CD4-positive, alpha-beta T cell treated with Interleukin-4 for 4 hours (primary cell): ENCODE data around the gene FLT3LG.

Experiments used
- DNase-seq: peaks from one replicate; pipeline ENCODE4 v3.0.0-alpha.2; 2020

The FLT3LG gene, protein sequence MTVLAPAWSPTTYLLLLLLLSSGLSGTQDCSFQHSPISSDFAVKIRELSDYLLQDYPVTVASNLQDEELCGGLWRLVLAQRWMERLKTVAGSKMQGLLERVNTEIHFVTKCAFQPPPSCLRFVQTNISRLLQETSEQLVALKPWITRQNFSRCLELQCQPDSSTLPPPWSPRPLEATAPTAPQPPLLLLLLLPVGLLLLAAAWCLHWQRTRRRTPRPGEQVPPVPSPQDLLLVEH

DNA sequence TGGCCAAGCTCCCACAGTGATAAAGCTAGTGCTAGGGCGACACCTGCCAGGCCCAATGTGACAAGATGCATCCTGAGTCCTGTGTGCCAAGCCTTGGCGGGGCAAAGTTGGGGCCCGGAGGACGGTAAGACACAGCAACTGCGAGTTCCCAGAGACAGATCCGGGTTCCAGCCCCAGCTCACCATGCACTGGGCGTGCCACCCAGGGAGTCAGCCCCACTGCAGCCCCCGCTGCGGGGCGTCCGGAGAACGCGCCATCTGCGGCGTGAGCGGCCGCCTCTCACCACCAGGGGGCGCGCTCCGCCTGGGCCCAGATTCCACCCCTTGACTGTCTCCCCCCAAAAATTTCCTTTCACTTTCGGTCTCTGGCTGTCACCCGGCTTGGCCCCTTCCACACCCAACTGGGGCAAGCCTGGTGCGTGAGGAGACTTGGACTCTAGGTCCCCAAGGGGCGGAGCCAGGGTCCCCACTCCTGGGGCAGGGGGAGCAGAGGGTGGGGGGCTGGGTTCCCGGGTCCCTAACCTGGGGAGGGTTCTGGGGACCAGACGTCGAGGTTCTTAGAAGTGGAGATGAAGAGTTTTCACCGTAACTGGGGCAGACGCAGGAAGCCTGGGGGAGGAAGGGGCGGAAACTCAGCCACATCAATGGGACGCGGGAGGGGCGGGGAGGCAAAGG, at the start of gene FLT3LG:
TSS of gene FLT3LG (plus strand) at position 348 of the 674 bp plus-strand sequence. CDS start 425 bp downstream, outside the sequence.
- peak; percentile 98 for DNase-seq

DNA sequence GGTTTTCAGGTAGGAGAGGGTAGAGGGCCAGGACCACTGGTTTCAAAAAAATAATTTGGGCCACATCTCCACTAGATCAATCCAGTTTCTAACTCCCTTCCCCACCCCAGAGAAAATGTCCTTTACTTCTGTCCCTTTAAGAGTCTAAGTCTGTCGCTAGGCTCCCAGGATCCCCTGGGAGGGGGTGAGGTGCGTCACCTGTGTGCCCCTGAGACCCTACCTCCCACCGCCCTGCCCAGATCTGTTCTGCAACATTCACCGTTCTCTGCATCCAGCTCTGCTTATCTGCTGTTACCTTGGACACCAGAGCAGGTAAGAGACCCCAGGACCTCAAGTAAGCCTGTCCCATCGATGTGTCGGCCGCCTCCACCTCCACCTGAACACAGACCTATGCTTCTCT, 48.8 kb upstream of the FLT3LG start, which contains the start of gene GFY:
TSS of gene GFY (plus strand) at position 211 of the 400 bp plus-strand sequence. CDS start 1,043 bp downstream, outside the sequence.
- DNase-seq = no peak

DNA sequence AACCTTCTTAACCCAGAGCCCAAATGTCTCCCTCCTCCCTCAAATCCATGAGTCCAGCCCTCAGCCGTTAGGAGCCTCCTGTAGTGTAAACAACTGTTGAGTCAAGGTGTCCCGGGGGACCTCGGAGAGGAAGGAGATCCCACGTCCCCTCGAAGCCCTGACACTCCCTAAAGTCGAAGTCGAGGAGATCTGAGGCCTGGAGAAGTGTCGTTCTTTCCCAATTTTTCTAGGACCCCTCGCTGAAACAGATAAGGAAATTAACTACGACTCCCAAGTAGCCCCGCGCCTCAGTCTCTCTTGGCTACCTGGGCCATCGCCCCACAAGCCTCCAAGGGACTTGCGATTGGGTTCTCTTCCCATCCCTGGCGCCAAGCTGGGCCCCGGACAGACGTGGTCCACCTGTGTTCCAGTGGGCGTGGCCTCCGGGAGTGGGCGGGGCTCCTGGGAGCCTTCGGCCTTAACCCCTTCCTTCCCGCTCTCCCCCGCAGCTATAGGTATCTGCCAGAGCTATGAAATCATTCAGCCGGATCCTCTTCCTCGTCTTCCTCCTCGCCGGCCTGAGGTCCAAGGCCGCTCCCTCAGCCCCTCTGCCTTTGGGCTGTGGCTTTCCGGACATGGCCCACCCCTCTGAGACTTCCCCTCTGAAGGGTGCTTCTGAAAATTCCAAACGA, 48.0 kb upstream of the FLT3LG start:
- no peak for DNase-seq

DNA sequence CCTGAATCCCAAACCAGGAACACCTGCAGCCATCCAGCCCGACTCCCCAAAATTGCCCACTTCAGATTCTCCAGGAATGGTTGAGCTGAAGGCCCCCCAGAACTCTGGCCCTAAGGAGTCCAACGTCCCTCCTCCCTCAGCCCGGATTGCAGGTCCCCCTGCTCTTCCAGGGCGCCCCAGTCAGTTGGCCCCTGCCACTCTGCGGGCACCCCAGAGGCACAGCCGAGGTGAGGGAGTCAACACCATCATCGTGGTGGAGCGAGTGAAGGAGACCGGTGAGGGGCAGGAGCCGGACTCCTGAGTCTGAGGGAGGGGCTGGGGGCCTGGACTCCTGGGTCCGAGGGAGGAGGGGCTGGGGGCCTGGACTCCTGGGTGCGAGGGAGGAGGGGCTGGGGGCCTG, 46.7 kb upstream of the FLT3LG start:
- no peak for DNase-seq

DNA sequence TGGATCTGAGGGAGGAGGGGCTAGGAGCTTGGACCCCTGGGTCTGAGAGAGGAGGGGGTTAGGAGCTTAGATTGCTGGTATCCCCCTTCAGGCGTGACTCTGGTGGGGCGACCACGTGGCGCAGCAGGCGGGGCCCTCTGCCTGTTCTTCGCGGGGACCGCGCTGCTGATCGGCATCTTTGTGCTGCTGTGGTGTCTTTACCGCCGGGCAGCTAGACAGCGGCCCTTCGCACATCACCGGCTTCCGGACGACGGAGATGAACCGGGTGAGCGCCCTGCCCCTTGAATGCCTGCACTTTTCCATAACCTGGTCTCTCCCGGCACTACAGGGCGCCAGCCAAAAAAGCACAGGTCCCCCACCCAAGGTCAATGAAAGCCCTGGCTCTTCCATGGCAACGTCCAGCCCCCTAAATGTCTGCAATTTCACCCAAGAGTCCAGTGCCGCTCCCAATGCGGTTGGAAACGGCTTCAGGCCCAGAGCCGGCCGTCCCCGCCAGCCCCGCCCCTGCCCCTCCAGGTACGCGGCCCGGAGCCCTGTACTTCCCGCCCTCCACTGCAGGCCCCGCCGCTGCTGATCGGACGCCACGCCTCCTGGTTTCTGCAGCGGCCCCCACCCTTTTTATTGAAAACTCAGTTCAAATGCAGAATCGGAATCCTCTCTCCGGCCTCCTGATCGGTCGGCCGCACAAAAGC, 46.0 kb upstream of the FLT3LG start:
- no peak for DNase-seq

DNA sequence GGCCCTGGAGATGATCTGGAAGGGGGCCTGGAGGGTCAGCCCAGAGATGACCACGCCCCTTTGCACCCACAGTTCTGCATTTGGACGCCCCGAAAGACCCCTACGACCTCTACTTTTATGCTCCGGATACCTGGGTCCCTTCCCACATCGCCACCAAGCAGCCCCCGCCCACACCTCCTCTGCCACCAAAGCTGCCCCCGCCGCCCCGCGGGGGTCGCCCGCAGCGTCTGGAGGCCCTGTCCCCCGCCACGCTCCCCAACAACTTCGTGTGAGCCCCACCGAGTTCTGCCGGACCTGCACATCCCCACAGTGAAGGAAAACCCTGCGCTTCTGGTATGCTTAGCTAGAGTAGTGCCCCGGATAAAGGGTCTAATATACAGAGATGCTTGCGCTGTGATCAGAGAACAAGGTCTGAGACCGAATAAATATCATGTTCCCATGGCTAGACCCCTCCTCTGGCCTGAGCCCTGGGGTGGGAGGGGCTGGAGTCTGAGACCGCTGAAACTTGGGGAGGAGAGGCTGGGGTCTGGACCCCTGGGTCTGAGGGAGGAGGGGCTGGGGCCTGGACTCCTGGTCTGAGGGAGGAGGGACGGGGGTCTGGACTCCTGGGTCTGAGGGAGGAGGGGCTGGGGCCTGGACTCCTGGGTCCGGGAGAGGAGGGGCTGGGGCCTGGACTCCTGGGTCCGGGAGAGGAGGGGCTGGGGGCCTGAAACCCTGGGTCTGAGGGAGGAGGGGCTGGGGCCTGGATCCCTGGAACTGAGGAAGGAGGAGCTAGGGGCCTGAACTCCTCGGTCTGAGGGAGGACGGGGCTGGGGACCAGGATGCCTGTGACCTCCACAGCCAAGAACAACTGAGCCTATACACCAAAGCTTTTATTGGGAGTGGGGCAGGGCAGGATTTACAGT, 45.2 kb upstream of the FLT3LG start:
- DNase-seq = no peak

DNA sequence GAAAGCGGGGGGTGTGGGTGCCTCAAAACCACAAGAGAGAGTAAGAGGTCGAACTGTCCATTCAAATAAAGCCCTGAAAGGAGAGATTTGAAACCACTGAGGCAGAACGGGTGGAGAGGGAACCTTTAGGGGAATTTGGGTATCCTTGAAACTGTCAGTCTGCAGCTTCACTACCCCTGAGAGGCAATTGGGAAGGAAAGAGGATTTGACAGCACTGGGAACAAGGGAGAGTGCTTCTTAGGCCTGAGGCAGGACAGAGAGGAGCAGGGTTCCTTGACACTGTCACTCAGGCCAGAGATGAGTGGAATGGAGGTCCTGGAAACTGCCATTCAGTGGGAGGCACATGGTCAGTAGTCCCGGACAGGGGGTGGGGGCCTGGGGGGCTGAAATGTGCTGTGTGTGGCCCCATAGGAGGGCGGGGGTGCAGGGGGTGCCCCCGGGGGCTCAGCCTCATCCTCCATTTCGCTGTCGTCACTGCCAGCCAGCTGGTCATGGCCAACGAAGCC, 43.8 kb upstream of the FLT3LG start:
- DNase-seq = no peak

DNA sequence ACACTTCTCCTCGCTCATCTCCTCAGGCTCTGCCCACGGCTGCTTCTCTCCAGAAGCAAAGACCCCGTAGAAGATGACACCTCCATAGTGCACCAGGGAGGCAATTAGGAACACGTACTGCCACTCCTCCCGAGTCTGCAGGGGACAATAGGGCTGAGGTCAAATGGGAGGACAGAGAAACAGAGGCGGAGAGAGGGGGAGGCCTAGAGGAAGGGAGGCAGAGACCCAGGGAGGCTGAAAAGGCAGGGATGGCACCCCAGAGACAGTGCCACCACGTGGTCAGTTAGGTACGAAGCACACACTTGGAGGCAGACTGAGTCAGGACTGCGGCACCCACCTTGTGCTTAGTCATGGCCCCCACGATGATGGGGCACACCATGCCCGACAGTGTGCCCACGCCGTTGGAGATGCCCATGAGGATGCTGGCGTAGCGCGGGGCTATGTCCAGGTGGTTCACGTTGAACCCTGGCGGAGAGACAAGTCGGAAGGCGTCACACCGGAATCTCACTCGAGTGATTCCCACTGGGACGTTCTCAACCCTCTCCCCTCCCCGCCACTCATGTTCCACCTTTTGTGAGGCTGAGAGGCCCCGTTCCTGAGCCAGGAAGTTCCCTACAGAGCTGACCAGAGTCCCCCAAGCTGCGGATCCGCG, 43.2 kb upstream of the FLT3LG start:
- no peak for DNase-seq

DNA sequence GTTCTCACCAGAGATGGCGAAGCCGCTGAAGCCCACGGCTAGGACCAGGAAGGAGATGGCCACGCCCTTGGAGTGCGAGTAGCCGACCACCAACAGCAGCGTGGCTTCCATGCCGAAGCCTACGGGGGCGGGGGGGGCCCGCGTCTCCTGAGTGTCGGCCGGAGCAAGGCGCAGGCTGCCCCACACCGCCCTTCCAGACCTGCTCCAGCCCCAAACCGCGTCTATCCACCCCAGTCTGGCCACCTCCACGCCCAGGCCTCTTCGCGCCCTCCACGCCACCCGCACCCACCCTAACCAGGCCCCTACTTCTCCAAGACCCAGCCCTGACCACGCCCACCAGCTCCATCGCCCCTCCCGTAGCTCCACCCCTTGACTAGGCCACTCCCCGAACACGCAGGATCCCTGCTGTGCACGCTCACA, 42.7 kb upstream of the FLT3LG start:
- DNase-seq = no peak

DNA sequence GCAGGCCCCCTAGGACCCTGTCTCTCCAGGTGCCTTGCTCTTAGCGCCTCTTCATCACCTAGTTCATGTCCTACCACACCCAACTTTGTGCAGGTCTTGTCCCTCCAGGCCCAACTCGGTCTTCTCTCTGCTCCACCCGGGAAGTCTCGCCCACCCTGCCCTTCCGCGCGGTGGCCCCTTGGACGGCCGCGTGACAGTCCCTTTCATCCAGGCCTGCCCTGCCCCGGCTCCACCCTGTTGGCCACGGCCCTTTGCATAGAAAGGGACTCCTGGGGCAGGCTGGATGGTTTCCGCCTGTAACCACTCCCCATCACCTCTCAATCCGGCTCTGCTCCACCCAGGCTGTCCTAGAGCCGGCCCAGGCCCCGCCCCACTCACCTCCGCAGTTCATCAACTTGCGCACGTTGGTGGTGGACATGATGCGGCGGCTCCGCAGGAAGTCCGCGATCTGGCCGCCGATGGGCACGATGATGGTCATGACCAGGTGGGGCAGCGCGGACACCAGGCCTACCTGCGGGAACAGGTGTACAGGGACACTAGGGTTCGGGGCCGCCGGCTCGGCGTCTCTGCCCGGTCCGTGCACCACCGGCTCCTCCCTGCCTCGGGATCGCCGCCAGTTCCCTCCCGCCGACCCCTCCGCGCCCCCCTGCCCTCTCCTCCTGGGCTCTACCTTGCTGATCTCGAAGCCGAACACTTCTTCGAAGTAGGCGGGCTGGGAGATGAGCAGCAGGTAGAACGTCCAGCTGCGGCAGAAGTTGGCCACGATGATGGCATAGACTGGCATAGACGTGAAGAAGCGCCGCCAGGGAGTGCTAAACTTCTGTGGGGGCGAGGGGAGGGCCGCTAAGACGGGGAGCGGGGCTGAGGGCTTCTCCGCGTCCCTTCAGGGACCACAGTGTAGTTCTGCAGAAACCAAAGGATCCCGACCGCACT, 41.6 kb upstream of the FLT3LG start:
- no peak for DNase-seq

DNA sequence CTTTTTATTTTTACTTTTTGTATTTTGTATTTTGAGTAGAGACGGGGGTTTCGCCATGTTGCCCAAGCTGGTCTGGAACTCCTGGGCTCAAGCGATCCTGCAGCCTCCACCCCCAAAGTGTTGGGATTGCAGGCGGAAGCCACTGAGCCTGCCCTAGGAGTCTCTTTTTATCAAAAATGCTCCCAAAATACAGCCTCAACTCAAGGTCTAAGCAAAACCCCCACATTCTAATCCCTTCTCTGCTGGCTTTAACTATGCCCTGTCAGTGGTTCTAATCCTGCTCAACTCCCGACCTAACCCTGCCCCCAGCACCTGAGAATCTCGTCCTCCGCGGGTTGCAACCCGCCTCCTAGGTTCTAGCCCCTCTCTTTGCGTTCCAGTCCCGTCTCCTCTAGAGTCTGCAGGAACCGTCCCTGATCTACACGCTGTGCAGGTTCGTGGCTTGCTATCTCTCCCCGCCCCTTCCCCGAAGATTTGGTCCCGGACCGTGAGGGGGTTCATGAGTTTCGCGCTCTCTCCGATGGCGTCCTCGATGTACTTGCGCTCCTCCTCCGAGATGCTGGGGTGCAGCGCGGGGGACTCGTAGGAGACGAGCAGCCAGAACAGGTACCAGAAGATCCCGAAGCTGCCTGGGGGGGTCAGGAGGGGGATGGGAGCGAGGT, 40.6 kb upstream of the FLT3LG start:
- no peak for DNase-seq

DNA sequence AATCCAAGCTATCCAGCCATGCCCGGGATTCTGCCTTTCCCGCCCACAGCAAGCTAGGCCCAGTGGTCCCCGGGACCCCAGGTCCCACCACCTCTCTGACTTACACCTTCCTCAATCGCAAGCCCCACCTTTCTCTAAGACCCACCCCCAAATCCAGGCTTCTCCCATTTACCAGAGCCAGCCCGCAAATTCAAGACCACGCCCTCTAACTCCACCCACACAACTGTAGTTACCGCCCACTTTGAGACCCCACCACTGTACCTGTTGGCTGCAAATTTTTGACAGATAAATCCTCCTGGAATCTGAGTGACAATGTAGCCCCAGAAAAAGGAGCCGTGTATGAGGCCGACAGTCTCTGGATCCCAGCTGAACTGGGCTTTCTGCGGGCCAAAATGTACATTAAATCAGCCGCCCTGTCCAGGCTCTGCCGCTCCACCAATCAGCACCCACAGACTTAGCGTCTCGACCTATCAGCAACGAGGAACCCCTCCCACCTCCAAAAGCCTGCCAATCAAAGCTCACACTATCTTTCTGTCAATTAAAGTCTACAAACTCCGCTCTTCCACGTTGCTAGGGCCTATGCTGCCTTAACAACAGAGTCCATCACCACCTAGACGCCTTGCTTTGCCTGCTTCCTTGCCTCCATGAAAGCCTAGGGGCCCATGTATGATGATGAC, 39.0 kb upstream of the FLT3LG start:
- DNase-seq = no peak

DNA sequence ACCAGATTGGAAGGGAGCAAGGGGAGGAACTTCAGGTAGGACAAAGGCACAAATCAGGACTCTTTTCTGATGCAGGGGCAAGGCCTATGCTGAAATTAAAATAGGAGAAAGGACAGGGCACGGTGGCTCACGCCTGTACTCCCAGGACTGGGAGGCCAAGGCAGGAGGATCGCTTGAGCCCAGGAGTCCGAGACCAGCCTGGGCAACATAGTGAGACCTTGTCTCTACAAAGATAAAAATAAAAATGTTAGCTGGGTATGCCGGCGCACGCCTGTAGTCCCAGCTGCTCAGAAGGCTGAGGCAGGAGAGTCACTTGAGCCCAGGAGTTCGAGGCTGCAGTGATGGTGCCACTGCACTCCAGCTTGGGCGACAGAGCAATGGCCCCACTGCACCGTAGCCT, 38.3 kb upstream of the FLT3LG start:
- DNase-seq = no peak

DNA sequence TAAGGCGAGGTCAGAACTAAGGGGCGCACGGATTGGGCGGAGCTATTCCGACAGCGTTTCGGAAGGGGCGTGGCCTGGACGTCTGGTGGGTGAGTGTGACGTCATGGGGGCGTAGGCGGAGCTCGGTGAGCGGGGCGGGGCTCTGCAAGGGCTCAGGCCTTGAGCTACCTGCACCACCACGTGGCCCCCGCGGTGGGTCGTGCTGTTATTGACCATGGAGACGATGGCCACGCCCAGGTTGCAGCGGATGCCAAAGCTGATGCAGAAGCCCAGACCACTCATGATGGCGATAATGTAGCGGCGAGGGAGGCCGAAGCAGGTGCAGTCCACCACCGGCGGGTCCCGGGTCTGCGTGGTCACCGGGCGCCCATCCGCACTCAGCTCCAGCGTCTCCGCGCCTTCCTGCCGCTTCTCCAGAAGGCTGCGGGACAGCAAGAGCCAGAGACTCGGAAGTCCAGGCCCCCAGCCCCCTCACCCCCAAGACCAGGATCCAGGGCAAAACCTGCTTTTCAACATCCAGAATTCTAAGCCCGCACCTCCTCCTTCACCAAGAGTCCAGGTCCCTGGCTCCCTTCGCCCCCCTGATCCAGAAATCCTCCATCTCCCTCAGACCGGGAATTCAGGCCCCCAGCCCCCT, 37.5 kb upstream of the FLT3LG start:
- no peak for DNase-seq

DNA sequence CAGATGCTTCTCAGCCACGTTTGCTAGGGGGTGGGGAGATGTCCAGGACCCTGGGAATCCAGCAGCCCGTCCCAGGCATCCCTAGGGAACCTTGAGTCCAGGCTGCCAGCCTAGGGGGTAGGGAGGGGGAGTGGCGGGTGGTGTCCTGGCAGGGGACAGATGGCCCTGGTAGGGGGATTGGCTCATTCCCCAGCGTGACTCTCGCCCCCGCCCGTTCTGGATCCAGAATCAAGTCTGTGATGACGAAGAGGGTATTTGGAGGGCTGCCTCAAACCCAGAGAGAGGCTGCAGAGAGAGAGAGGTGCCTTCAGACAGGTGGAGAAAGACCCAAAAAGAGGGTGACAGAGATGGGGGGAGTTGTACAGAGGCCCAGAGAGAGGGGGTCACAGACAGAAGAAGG, 36.8 kb upstream of the FLT3LG start:
- no peak for DNase-seq

DNA sequence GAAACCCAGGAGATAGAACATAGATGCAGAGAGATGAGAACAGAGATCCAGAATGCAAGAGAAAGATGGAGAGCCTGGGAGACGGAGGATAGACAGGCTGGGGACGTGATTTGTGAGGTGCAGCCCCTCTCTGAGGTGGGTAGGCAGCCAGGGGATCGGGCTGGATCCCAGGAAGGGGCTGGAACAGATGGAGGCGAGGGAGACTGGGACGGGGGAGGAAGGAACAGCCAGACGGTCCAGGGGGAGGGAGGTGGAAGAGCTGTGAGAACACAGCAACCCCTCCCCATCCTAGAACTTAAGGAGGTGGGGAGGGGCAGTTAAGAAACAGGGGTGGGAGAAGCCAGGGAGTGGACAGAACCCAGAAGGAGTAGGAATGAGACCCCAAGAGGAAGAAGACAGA, 35.8 kb upstream of the FLT3LG start:
- no peak for DNase-seq

DNA sequence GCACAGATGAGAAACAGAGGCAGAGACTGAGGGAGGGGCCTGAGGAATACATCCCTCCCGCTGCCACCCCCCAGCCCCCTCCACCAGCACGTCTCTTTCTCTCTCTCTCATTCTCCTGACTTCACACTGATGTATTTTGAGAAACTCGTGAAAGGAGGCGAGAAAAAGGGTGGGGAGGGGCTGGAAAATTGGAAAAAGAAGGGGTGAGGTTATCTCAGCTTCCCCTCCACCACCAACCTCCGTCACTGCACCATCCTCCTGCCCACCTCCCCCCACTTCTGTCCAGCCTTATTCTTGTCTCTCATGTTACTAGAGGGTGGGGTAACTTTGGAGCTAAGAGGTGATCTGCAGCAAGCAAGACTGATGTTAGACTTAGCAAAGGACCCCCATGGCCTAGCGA, 34.2 kb upstream of the FLT3LG start:
- no peak for DNase-seq

DNA sequence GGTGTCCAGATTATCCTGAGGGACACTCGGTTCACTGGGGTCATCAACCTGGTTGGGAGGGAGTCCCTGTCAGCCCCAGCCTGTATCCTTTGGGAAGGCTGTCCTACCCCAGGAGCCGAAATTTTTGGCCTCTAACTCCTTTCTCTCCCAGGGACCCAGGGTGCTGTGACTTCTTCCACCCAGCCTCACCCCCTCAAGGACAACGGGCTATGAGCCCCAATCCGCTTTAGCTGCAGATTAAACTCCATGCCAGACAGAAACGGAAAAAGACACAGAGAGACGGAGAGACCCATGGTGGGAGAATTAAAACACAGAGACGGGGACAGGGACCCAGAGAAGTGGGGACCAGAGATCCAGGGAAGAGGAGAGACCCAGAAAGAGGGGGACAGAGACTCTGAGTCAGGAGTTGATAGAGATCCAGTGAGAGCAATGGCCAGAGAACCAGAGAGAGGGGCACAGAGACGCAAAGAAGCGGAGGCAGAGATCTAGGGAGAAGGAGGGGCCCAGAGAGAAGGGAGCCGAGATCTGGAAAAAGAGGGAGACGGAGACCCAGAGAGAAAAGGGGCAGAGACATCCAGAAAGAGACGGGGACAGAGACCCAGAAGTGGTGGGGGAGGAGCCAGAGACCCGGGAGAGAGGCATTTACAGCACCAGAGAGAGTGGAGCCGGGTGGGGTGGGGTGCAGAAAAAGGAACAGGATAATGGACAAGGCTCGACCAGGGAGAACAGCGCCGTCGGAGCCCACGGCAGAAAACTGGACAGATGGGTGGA, 33.4 kb upstream of the FLT3LG start:
- no peak for DNase-seq
